HG02588 (cell line): ENCODE measurements around the gene THEM5.
"Not testable (repeated sequence)": the region's sequence is repeated elsewhere in the genome, so short reads cannot be mapped to it uniquely, and the experiment has no call there.

ENCODE experiments used
- ATAC-seq: cut with Tn5 transposase; IDR thresholded peaks from one replicate; pipeline ENCODE4 v1.9.1; 2021; ENCODE audit warnings: mild to moderate bottlenecking, moderate library complexity; ENCODE audit not compliant: unreplicated experiment

THEM5 gene, protein sequence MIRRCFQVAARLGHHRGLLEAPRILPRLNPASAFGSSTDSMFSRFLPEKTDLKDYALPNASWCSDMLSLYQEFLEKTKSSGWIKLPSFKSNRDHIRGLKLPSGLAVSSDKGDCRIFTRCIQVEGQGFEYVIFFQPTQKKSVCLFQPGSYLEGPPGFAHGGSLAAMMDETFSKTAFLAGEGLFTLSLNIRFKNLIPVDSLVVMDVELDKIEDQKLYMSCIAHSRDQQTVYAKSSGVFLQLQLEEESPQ

GRCh38 chr1:151853411-151853943, at the start of gene THEM5:
THEM5 (minus strand) TSS chr1:151853712; CDS start chr1:151853565, 147 bp downstream.
- ATAC-seq: no peak

- ATAC-seq: no peak
Measured at GRCh38 chr1:151902858-151903257, 49.3 kb upstream of the THEM5 start.

DNA sequence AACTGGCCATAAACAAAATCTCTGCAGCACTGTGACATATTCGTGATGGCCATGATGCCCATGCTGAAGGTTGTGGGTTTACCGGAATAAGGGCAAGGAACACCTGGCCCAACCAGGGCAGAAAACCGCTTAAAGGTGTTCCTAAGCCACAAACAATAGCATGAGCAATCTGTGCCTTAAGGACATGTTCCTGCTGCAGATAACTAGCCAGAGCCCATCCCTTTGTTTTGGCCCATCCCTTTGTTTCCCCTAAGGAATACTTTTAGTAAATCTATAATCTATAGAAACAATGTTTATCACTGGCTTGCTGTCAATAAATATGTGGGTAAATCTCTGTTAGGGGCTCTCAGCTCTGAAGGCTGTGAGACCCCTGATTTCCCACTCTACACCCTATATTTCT, 47.3 kb upstream of the THEM5 start:
- ATAC-seq: not testable (repeated sequence)

- ATAC-seq: no peak
Measured at GRCh38 chr1:151898519-151898991, 45.0 kb upstream of the THEM5 start.

GRCh38 chr1:151897991-151898431, 44.5 kb upstream of the THEM5 start:
- ATAC-seq: no peak

DNA sequence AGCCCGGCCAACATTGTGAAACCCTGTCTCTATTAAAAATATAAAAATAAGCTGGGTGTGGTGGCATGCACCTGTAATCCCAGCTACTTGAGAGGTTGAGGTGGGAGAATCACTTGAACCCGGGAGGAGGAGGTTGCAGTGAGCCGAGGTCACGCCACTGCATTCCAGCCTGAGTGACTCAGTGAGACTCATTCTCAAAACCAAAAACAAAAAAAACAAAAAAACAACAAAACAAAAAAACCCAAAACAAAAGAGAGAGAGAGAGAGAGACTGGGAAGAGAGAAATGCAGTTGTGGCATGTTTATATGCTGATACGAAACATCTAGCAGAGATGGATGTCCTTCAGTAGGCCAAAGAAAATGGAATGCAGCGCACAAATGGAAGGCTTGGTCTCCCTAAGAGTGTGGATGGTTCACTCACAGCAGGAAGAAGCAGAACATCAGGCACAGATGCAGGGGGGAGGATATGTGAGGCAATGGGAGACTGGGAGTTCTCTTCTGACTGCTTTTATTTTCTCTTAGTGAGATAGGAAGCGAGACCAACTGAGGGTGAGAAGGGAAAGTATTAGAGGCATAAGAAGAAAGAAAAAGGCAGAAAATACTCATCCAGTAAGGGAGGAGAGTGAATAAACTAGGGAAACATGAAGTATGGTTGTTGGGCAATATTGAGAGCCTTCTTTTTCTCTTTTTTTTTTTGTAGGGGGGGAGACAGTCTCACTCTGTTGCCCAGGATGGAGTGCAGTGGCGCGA, 39.8 kb upstream of the THEM5 start:
- no peak for ATAC-seq

DNA sequence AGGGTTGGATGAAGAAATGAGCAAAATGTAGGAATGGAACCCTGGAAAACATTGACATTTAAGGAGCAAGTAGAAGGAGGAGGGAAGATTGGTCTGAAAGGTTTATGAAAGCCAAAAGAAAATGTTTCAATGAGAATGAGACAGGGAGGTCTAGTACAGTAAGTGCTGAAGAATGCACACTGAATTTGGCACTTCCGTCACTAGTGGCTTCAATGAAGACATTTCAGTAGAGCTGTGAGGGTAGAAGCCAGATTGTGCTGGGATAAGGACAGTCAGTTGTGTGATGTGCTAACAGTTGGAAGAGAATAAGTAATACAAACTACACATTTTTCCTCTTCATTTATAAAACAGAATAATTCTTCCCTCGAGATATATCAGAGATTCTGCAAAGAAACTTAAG, 38.7 kb upstream of the THEM5 start:
- no peak for ATAC-seq

GRCh38 chr1:151891512-151891911, 38.0 kb upstream of the THEM5 start:
- no peak for ATAC-seq

DNA sequence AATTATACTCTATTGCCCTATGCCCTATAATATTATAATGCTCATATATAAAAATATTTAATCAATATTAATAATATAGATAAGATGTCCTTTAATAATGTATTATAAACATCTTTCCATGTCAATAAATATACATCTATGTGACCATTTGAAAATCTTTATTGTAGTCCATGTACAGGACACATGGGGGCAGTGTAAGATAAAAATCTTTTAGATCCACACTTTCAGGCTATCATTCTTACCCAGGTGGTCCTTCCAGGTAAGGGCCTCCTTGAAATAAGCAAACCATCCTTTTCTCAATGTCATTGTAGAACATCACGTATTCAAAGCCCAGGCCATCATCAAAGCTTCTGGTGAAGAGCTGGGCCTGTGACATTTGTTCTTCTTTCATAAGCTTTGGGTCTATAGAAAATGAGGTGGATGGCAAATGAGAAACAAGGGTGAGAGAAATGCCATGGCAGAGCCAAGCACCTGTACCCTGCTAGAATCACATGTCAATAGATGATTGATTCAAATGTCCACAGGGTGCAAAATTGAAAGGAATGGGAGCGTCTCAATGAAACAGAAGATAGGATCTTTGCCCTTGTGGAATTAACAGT, 35.6 kb upstream of the THEM5 start:
- ATAC-seq: no peak

- ATAC-seq: no peak
Measured at GRCh38 chr1:151887028-151887427, 33.5 kb upstream of the THEM5 start.

DNA sequence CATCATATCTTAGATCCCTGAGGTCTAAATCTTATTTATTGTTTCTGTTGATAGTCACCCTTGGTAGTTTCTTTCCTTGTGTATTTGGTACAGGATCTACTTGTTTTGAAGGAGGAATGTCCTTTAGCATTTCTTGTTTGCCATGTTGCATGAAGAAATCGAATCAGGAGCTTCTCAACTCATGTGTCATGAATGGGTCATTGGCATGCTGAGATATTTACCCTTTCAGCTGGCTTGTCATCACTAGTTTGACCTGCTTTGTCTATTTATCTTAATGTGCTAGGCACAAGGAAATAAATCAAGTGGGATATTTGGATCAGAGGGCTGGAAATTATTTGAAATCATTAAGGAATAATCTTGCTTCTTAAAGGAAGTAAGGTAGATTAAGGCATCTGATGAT, 32.0 kb upstream of the THEM5 start:
- ATAC-seq: no peak

DNA sequence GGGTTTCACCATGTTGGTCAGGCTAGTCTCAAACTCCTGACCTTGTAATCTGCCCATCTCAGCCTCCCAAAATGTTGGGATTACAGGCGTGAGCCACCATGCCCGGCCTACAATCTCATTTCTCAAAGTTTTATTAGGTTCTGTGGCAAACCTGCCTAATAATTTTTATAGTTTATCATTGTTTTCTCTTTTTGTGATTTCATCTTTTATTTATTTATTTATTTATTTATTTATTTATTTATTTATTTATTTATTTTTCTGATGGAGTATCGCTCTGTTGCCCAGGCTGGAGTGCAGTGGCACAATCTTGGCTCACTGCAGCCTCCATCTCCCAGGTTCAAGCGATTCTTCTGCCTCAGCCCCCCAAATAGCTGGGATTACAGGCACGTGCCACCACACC, 31.4 kb upstream of the THEM5 start:
- ATAC-seq: not testable (repeated sequence)

DNA sequence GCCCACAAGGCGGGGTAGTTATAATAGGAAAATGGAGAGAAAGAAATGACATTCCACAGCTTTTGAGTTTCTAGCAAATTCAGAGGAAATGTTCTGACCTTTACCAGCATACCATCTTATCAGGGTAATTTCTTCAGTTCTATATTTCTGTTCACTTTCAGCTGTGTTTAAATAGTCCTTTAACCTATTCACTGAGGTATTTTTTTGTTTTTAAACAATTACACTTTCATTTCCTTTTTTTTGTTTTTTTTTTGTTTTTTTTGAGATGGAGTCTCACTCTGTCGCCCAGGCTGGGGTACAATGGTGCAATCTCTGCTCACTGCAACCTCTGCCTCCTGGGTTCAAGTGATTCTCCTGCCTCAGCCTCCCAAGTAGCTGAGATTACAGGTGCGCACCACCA, 30.9 kb upstream of the THEM5 start:
- ATAC-seq: not testable (repeated sequence)

DNA sequence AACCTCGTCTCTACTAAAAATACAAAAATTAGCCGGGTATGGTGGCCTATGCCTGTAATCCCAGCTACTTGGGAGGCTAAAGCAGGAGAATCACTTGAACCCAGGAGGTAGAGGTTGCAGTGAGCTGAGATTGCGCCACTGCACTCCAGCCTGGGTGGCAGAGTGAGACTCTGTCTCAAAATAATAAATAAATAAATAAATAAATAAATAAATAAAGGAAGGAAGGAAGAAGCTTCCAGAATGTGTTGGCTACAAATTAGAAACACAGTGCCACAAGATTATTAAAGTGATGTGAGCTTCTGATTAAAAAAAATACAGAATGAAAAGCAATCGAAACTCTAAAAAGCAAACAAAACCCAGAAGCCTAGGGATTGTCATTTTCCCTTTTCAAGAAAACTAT, 30.4 kb upstream of the THEM5 start:
- not testable (repeated sequence) for ATAC-seq

DNA sequence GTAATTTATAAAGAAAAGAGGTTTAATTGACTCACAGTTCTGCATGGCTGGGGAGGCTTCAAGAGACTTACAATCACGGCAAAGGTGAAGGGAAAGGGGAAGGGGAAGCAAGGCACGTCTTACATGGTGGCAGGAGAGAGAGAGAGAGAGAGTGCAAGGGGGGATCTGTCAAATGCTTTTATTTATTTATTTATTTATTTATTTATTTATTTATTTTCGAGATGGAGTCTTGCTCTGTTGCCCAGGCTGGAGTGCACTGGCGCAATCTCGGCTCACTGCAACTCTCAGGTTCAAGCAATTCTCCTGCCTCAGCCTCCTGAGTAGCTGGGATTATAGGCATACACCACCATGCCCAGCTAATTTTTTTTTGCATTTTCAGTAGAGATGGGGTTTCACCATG, 29.4 kb upstream of the THEM5 start:
- not testable (repeated sequence) for ATAC-seq

DNA sequence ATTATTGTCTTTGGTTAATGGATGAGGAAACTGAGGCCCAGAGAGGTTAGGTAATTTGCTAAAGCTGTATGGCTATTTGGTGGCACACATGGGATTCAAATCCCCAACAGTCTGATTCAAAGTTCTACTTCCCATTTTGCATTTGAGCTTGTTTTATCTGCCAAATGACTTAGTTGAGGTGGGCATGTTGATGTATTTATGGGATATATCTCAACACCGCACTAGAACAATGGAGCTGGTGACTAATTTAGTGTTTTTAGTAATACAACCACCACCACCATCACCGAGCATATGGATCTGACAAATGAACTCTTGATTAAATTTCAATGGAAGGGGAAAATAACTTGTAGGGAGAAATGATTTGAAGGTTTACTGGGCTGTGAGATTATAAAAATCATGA, 29.0 kb upstream of the THEM5 start:
- no peak for ATAC-seq

DNA sequence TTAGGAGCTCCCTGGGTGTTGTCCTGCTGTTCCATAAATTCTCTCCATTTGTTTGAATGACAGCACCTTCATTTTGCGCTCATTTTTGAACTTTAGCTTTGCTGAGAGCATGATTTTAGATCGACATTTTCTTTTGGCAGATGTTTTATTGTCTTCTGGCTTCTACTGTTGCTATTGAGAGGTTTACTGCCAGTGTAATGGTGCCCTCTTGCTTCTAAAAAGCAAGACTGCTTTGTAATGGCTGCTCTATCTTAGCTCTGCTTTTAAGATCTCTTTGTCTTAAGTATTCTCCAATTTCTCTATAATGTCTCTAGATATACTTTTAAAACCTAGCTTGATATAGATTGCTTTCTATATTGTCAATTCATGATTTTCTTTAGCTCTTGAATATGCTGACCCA, 28.0 kb upstream of the THEM5 start:
- no peak for ATAC-seq

- no peak for ATAC-seq
Measured at GRCh38 chr1:151875419-151876097, 22.0 kb upstream of the THEM5 start.

DNA sequence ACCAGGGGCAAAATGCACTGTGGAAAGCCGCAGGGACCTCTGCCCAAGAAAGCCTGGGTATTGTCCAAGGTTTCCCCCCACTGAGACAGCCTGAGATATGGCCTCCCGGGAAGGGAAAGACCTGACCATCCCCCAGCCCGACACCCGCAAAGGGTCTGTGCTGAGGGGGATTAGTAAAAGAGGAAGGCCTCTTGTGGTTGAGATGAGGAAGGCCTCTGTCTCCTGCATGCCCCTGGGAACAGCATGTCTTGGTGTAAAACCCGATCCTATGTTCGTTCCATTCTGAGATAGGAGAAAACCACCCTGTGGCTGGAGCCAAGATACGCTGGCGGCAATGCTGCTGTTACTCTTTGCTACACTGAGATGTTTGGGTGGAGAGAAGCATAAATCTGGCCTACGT, 19.3 kb upstream of the THEM5 start:
- not testable (repeated sequence) for ATAC-seq

- ATAC-seq: no peak
Measured at GRCh38 chr1:151871284-151872030, 17.9 kb upstream of the THEM5 start.
